Stimulated activated CD8-positive, alpha-beta memory T cell treated with anti-CD3 and anti-CD28 coated beads, Interleukin-4, amount 100 ng/mL, for 48 hours (primary cell): ENCODE data around the gene TMEM37.

Experiments used
- DNase-seq: peaks from one replicate; pipeline ENCODE4 v3.0.0-alpha.2; 2020

The TMEM37 gene

GRCh38 chr2:119461811-119462210 lies 30.2 kb downstream of the TMEM37 start:
- no peak for DNase-seq

DNA sequence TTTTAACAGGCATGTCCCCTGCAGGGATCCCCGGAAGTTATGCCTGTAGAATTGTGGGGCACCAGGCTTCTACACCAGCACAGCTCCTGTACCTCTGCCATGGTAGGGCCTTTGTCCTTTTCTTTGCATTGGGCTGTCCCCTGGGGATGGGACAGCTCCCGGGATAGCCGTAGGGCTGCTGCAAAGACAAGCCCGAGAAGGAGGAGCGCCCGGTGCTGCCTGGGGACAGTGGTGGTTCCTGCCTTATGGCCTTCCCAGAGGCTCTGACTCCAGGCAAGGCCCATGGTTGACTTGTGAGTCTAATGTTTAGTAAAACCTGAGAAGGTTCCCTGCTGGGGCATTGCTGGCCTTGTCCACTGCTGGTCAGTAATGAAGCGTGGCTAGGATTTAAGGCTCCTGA lies 30.9 kb downstream of the TMEM37 start:
- DNase-seq: no peak

DNA sequence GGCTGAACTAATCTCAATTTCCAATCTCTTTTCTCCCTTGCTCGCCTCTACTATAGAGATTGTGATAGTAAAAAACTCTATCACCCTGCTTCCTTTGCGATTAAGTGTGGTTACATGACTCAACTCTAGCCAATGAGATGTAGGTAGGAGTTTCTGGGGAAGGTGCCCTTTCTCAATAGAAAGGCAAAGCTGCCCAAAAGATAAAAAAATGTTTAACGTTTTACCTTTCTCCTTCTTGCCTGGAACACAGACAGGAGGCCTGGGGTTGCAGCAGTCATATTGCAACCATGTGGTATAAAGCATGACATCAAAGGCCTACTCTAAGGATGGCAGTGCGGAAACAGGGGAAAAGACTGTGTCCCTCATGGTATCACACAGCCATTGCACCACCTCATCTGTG lies 31.5 kb downstream of the TMEM37 start:
- DNase-seq: no peak

DNA sequence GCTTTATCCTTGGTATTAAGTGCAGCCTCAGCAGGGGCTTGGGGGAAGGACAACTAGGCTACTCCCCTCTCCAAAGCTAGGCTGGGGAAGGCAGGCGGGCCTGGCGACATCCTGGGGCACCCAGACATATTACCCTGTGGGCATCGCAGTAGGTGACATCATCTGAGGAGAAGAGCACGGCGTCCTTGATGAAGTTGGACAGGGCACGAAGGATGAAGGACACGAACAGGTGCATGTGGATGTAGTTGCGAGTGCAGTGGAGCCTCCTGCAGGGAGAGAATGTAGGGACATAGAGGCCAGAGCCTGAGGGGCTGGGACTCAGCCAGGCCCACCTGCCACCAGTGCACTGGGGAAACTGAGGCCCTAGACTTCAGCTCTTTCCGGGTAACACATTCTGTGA lies 32.3 kb downstream of the TMEM37 start:
- DNase-seq: no peak

- no peak for DNase-seq
These were observed 33.3 kb downstream of the TMEM37 start for GRCh38 chr2:119464981-119465380.

- no peak for DNase-seq
These were observed 34.0 kb downstream of the TMEM37 start for GRCh38 chr2:119465687-119466086.

- no peak for DNase-seq
These were observed 34.7 kb downstream of the TMEM37 start for GRCh38 chr2:119466373-119466772.

DNA sequence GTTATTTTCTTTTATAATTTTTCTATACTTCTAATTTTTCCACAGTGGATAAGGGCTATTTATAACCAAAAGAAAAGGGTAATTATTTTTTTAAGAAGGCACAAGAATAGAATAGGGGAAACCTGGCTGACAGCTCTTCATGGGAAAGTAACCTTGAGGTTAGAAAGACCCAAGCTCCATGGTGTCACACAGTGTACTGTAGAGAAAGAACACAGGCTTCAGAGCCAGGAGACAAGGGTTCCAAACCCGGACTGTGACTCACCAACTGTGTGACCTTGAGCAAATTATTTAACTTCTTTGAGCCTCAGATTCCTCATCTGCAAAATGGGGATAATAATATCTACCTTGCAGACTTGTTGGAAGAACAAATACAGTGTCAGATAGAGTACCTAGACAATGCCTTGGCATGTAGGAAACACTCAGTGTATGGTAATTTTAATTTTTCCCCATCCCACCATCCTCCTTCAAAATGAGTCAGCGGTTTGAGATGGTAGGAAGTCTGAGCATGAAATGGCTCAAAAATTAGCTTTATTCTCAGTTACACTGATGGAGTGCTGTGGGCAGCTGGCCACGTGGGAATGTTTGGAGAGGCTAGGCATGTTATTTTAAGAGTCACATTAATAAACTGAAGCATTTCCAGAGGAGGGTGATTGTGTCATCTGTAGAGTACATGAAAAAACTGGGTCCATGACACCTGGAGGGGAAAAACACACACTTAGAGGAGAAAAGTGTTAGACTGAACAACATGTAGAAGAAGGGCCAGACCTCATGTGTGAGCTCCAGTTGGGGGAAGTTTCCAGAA lies 36.7 kb downstream of the TMEM37 start:
- no peak for DNase-seq

GRCh38 chr2:119469131-119469530 lies 37.5 kb downstream of the TMEM37 start:
- no peak for DNase-seq

GRCh38 chr2:119469661-119470297 lies 38.1 kb downstream of the TMEM37 start:
- DNase-seq: no peak

GRCh38 chr2:119472749-119473148 lies 41.1 kb downstream of the TMEM37 start:
- DNase-seq: no peak

GRCh38 chr2:119473621-119474370 lies 42.1 kb downstream of the TMEM37 start:
- DNase-seq: no peak

GRCh38 chr2:119474371-119475224 lies 42.9 kb downstream of the TMEM37 start:
- no peak for DNase-seq

- DNase-seq: no peak
These were observed 43.7 kb downstream of the TMEM37 start for GRCh38 chr2:119475225-119475856.

- no peak for DNase-seq
These were observed 44.2 kb downstream of the TMEM37 start for GRCh38 chr2:119475857-119476244.

- peak; percentile 53 for DNase-seq
These were observed 44.9 kb downstream of the TMEM37 start for GRCh38 chr2:119476301-119477112.

- no peak for DNase-seq
These were observed 45.5 kb downstream of the TMEM37 start for GRCh38 chr2:119477113-119477505.

GRCh38 chr2:119478188-119478977 lies 46.7 kb downstream of the TMEM37 start:
- DNase-seq: peak; percentile 10

- DNase-seq: no peak
These were observed 47.3 kb downstream of the TMEM37 start for GRCh38 chr2:119478978-119479295.

GRCh38 chr2:119480184-119480583 lies 48.5 kb downstream of the TMEM37 start:
- no peak for DNase-seq

DNA sequence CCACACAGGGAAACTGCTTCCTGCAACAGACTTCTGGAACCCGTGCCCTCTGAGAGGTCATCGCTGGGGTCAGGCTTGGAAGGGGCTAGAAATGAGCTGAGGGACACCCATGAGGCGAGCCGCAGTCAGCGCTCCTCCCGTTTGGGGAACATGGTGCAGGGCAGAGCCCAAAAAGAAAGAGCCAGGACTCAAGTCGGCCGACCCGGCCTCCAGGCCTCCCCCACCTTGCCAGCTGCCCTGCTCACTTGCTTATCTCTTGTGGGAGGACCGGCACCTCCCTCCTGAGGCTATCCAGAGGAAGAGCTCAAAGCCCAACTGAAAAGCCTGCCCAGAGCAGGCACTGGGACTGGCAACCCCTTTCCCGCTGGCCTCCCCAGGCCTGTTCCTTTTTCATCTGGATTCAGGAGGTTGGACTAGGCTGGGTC lies 49.1 kb downstream of the TMEM37 start:
- peak; percentile 7 for DNase-seq
